ENCODE measurements around the gene SAV1.

Gene SAV1

GRCh38 chr14:50605766-50606165 is 62.3 kb downstream of the SAV1 start:
- no peak for DNase-seq

GRCh38 chr14:50603565-50603964 is 64.5 kb downstream of the SAV1 start:
- no peak for DNase-seq

GRCh38 chr14:50602035-50602434 is 66.1 kb downstream of the SAV1 start:
- DNase-seq = no peak

- DNase-seq = no peak
Observed at GRCh38 chr14:50601394-50601793, 66.7 kb downstream of the SAV1 start.

- no peak for DNase-seq
Observed at GRCh38 chr14:50600849-50601248, 67.3 kb downstream of the SAV1 start.

- DNase-seq = no peak
Observed at GRCh38 chr14:50599700-50600444, 68.2 kb downstream of the SAV1 start.

GRCh38 chr14:50598765-50599164 is 69.3 kb downstream of the SAV1 start:
- no peak for DNase-seq

GRCh38 chr14:50594577-50595316 is 73.4 kb downstream of the SAV1 start:
- no peak for DNase-seq

GRCh38 chr14:50590464-50590863 is 77.6 kb downstream of the SAV1 start:
- no peak for DNase-seq

Measured in right forelimb (tissue), 1 donor.